Brain microvascular endothelial cell (primary cell): Measurements from ENCODE around the gene ANGPTL2.

Experiments used
- DNase-seq: peaks from one replicate; pipeline ENCODE4 v3.0.0-alpha.2; 2020
- H3K27ac ChIP-seq: fragments of 250-450 bp; sonication (Bioruptor Pico); 2 replicates; pipeline ENCODE4 v1.5.1; 2020; ENCODE audit warnings: mild to moderate bottlenecking, moderate library complexity
- H3K27me3 ChIP-seq: fragments of 250-450 bp; sonication (Bioruptor Pico); replicated peaks from 2 replicates; pipeline ENCODE4 v1.5.1; 2020; ENCODE audit warnings: mild to moderate bottlenecking
- H3K36me3 ChIP-seq: fragments of 250-450 bp; sonication (Bioruptor Pico); replicated peaks from 2 replicates; pipeline ENCODE4 v1.5.1; 2020; ENCODE audit warnings: mild to moderate bottlenecking
- H3K4me3 ChIP-seq: 2 replicates; pipeline ENCODE4 v1.5.1; 2011; ENCODE audit warnings: low read depth, mild to moderate bottlenecking, control low read depth, low read length, moderate library complexity
- in situ Hi-C: cut with HindIII; loops from 2 replicates; pipeline ENCODE4 v1.10.0; 2017; ENCODE audit warnings: low sequenced_read_pairs, low pct_ligation_motif_present
- TF ChIP-seq, protein P1 (sequence below): IDR thresholded peaks from 2 replicates; pipeline ENCODE4 v1.5.1; 2011; ENCODE audit warnings: low read depth, mild to moderate bottlenecking, moderate library complexity, low read length, control low read depth, inconsistent platforms; ENCODE audit errors: missing control alignments

Gene ANGPTL2

DNA sequence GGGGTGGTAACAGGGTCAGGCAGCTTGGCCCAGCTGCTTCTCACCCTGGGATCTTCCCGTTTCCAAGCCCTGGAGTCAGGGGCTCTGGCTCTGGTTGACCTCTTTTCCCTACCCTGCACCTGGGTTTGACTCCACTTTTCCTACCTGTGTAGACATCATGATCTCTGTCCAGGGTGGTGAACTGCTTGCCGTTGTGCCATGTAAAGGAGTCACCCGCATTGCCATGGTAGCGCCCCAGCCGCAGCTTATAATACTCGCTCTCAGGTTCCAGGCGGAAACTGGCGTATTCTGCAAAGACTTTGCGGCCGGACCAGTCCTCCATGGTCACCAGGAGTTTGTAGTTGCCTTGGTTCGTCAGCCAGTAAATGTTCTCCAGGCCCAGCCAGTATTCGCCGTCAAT is 30.9 kb downstream of the ANGPTL2 start:
- in situ Hi-C loops: no loop called here
- Histone ChIP-seq H3K4me3 (no peak overlapping the region), H3K27me3 (peaks cover 1% of the 10 kb centered on the region), H3K27ac (no peak overlapping the region), H3K36me3 (no peaks in the 10 kb centered on the region)
- DNase-seq: no peak
- TF ChIP-seq, protein P1, sequence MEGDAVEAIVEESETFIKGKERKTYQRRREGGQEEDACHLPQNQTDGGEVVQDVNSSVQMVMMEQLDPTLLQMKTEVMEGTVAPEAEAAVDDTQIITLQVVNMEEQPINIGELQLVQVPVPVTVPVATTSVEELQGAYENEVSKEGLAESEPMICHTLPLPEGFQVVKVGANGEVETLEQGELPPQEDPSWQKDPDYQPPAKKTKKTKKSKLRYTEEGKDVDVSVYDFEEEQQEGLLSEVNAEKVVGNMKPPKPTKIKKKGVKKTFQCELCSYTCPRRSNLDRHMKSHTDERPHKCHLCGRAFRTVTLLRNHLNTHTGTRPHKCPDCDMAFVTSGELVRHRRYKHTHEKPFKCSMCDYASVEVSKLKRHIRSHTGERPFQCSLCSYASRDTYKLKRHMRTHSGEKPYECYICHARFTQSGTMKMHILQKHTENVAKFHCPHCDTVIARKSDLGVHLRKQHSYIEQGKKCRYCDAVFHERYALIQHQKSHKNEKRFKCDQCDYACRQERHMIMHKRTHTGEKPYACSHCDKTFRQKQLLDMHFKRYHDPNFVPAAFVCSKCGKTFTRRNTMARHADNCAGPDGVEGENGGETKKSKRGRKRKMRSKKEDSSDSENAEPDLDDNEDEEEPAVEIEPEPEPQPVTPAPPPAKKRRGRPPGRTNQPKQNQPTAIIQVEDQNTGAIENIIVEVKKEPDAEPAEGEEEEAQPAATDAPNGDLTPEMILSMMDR: no peak

DNA sequence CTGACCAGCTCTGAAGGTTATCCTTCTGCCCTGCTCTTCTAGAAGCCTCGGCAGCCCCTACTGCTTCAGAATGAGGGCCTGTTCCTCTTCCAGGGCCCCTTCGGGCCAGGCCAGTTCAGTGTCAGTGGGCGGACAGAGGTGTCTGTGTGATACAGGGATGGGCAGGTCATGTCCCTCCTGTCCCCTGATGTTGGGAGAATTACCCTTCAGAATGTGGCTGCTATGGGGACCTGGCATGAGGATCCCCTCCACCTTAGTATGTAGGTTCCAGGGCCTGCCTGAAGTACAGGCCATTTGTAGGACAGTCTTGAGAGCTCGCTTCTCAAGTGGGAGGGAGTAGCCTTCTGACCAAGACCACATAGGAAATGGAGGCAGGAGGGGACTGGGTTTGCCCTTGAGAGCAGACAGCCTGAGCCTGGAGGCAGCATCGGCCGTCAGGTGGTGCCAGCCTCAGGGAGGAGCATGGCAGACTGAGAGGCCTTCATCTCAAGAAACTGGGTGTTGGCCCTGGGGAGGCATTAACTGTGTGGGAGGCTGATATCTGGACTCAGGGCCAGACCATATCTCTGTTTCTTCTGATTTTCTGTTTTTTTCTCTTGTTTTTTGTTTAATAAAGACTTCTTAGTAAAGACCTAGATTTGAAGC is 32.0 kb downstream of the ANGPTL2 start:
- no peak overlapping the region for H3K4me3 ChIP-seq
- no peaks in the 10 kb centered on the region for H3K36me3 ChIP-seq
- in situ Hi-C loops: no loop called here
- TF ChIP-seq, protein P1: no peak
- H3K27ac ChIP-seq: no peak overlapping the region
- peaks cover 1% of the 10 kb centered on the region for H3K27me3 ChIP-seq
- DNase-seq: no peak

DNA sequence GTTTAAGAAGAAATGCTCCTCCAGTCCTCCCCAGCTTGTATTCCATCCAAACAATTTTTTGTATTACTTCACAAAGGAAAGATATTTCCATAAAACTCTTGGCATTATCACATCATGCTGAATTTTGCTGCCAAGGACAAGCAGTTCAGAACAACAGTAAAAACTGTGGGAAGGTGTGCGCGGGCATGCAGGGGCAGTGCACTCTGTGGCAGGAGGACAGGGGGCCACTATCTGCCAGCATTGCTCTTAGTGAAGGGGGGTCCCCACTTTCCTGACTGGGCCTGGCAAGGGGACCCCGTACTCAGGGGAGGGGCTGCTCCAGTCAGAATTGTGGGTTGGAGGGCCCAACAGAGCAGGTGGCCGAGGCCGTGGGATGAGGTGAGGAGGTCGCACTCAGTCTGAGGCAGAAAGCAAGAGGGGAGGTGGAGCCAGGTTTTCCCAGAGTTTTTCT is 32.8 kb downstream of the ANGPTL2 start:
- DNase-seq: no peak
- Histone ChIP-seq H3K36me3 (no peaks in the 10 kb centered on the region), H3K27me3 (peaks cover 1% of the 10 kb centered on the region), H3K27ac (no peak overlapping the region), H3K4me3 (no peak overlapping the region)
- in situ Hi-C loops: no loop called here
- TF ChIP-seq, protein P1: no peak

DNA sequence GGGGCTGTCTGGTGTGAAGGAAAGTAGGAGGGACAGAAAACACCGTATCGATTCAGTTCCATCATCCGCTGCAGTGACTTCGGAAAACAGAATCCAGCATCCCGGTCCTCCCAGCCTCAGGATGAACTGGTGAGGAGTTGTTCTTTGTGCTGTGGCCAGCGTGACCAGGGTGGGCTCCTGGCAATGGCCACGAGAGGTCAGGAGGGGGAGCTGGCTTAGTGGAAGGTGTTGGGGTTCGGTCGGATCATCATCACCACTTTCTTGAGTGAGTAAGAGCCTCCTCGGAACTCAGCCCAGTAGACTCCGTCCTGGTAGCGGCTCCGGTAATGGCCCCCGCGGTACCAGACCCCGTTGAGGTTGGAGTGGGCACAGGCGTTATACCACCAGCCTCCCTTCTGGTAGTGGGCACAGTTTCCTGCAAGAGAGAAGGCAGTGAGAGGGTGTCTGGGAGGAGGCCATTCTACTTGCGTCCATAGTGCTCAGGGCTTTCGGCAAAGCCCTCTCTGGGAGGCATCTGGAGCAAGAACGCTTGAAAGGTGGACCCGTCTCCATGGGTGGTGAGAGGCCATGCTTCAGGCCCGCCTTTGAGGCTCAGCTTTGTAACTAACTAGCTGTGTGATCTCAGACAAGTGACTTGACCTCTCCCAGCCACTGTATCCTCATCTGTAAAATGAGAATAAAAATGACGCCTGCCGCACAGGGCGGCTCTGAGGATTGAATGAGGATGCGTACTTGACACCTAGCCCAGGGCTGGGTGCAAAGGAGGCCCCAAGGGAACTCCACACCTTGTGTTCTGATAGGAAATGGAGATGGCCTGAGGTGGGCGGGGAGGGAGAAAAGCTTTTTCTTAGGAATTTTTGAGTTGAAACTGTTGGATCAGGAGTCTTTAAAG is 33.5 kb downstream of the ANGPTL2 start:
- no peak for DNase-seq
- TF ChIP-seq, protein P1: no peak
- Histone ChIP-seq H3K36me3 (no peaks in the 10 kb centered on the region), H3K4me3 (no peak overlapping the region), H3K27me3 (peaks cover 4% of the 10 kb centered on the region), H3K27ac (no peak overlapping the region)
- in situ Hi-C loops: no loop called here

DNA sequence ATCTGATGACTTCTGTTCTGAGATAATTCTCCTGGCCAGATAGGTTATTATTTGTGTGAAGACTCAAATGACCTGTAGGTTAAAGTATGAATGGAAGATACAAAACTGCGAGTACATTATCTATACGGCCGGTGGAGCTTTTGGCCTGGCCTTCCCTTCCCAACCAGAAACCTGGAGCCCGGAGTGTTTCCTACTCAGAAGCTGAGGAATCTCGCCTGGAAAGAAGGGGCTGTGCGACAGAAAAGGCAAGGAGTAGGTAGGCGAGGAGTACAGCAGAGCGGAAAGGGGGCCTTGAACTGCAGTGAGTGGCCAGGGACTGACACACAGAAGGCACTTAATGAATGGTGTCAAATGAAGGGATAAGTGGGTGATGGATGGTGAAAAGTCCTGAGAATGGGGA is 34.6 kb downstream of the ANGPTL2 start:
- Histone ChIP-seq H3K27ac (no peak overlapping the region), H3K4me3 (no peak overlapping the region), H3K36me3 (no peaks in the 10 kb centered on the region), H3K27me3 (peaks cover 4% of the 10 kb centered on the region)
- TF ChIP-seq, protein P1: no peak
- in situ Hi-C loops: no loop called here
- no peak for DNase-seq
